Measurements from ENCODE around the gene PSG4.
"Not testable (repeated sequence)": the region's sequence is repeated elsewhere in the genome, so short reads cannot be mapped to it uniquely, and the experiment has no call there.

DNA sequence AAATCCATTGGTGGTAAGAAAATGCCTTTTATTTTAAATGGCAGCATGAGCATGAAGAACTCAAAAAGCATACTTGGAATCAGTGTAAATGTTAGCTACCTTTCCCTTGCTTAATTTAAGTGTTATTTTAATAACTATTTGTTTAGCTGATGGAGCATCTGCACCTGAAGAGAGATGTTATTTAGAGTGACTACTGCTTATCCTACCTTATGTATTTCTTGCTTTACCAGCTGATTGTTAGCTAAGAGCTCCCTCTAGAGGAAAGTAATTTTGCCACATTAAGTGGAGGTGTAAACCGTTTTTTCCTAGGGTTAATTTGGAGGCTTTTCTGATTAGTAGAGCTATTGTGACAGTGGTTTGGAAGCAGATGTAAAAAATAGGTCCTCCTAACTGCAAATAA, 21.5 kb upstream of the PSG4 start:
- TF ChIP-seq, protein P1, sequence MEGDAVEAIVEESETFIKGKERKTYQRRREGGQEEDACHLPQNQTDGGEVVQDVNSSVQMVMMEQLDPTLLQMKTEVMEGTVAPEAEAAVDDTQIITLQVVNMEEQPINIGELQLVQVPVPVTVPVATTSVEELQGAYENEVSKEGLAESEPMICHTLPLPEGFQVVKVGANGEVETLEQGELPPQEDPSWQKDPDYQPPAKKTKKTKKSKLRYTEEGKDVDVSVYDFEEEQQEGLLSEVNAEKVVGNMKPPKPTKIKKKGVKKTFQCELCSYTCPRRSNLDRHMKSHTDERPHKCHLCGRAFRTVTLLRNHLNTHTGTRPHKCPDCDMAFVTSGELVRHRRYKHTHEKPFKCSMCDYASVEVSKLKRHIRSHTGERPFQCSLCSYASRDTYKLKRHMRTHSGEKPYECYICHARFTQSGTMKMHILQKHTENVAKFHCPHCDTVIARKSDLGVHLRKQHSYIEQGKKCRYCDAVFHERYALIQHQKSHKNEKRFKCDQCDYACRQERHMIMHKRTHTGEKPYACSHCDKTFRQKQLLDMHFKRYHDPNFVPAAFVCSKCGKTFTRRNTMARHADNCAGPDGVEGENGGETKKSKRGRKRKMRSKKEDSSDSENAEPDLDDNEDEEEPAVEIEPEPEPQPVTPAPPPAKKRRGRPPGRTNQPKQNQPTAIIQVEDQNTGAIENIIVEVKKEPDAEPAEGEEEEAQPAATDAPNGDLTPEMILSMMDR (IDR thresholded peaks at IDR 0.05) = not testable (repeated sequence)
- TF ChIP-seq POLR2A (IDR thresholded peaks at IDR 0.05) = not testable (repeated sequence)
